Natural killer cell treated with Interleukin-12 subunit alpha and Interleukin-12 subunit beta and Interleukin-15 and Interleukin-18, amount 100 ng/mL, for 72 hours (primary cell): ENCODE data around the gene TTLL8. TPM values are rescaled to one million over a fixed set of nuclear protein-coding genes. Genes with fewer than 3 reads are reported as not detected.

ENCODE experiments used
- ATAC-seq, 2 donors: fragments of 150-1000 bp; cut with Tn5 transposase in 1 of 2; sonication (Bioruptor Pico), chemical (Tn5 transposase) in 1 of 2; 2 replicates each; pipeline ENCODE4 v1.10.0; 2021
- DNase-seq: peaks from one replicate; pipeline ENCODE4 v3.0.0; 2022; ENCODE audit warnings: low spot score
- H3K27ac Mint-ChIP-seq, 2 donors: 1 replicate in 1 of 2; 2 replicates in 1 of 2; pipeline ENCODE4 v1.8.0; 2022; ENCODE audit warnings: mixed read lengths in 2 of 2, mild to moderate bottlenecking in 1 of 2, moderate library complexity in 1 of 2
- H3K27me3 Mint-ChIP-seq, 2 donors: 1 replicate in 1 of 2; 2 replicates in 1 of 2; pipeline ENCODE4 v1.8.0; 2022; ENCODE audit warnings: mixed read lengths in 2 of 2
- H3K36me3 Mint-ChIP-seq: one replicate; pipeline ENCODE4 v1.8.0; 2022; ENCODE audit warnings: mixed read lengths
- H3K4me1 Mint-ChIP-seq, 2 donors: 1 replicate in 1 of 2; 2 replicates in 1 of 2; pipeline ENCODE4 v1.8.0; 2022; ENCODE audit warnings: low read depth in 2 of 2, mixed read lengths in 2 of 2, mild to moderate bottlenecking in 1 of 2
- H3K4me3 Mint-ChIP-seq: one replicate; pipeline ENCODE4 v1.8.0; 2022; ENCODE audit warnings: mixed read lengths
- H3K9me3 Mint-ChIP-seq: 2 replicates; pipeline ENCODE4 v1.8.0; 2022; ENCODE audit warnings: mixed read lengths
- total RNA-seq, 2 donors: library from RNA; stranded (reverse); gene quantifications; one replicate each; pipeline ENCODE4 v1.2.3, GENCODE V29; 2022

Gene TTLL8
- total RNA-seq, 2 donors from 2014 or later = not detected

GRCh38 chr22:50048836-50049235 is 9.3 kb downstream of the TTLL8 start:
- Mint-ChIP-seq H3K36me3 (no peaks in the 10 kb centered on the region), H3K9me3 (no peaks in the 10 kb centered on the region), H3K4me3 (no peak overlapping the region), H3K4me1 (peaks cover 4 to 7% of the 10 kb centered on the region in 2 donors), H3K27me3 (peaks cover 0 to under 1% of the 10 kb centered on the region in 2 donors), H3K27ac (no peak overlapping the region)
- peak; percentile 29 for DNase-seq
- ATAC-seq = no peak

GRCh38 chr22:50048061-50048765 is 9.9 kb downstream of the TTLL8 start:
- H3K4me3 Mint-ChIP-seq = no peak overlapping the region
- DNase-seq (peak; percentile 15), ATAC-seq (no peak)
- H3K9me3 Mint-ChIP-seq = no peaks in the 10 kb centered on the region
- H3K27me3 Mint-ChIP-seq = peaks cover 4 to 7% of the 10 kb centered on the region in 2 donors
- H3K27ac Mint-ChIP-seq = no peak overlapping the region
- peaks cover 4 to 11% of the 10 kb centered on the region in 2 donors for H3K4me1 Mint-ChIP-seq
- H3K36me3 Mint-ChIP-seq = no peaks in the 10 kb centered on the region

GRCh38 chr22:50047346-50047745 is 10.8 kb downstream of the TTLL8 start:
- DNase-seq = peak; percentile 62
- ATAC-seq = no peak
- Mint-ChIP-seq H3K27me3 (peaks cover 13 to 14% of the 10 kb centered on the region in 2 donors), H3K9me3 (no peaks in the 10 kb centered on the region), H3K4me3 (no peak overlapping the region), H3K36me3 (no peaks in the 10 kb centered on the region), H3K27ac (no peak overlapping the region), H3K4me1 (peaks cover 4 to 11% of the 10 kb centered on the region in 2 donors)

GRCh38 chr22:50046481-50047245 is 11.4 kb downstream of the TTLL8 start:
- H3K27ac Mint-ChIP-seq = no peak overlapping the region
- H3K36me3 Mint-ChIP-seq = no peaks in the 10 kb centered on the region
- DNase-seq (no peak), ATAC-seq (no peak)
- H3K4me3 Mint-ChIP-seq = no peak overlapping the region
- no peaks in the 10 kb centered on the region for H3K9me3 Mint-ChIP-seq
- H3K4me1 Mint-ChIP-seq = peaks cover 4 to 11% of the 10 kb centered on the region in 2 donors
- H3K27me3 Mint-ChIP-seq = peaks cover 14 to 18% of the 10 kb centered on the region in 2 donors

GRCh38 chr22:50046019-50046415 is 12.1 kb downstream of the TTLL8 start:
- Mint-ChIP-seq H3K9me3 (no peaks in the 10 kb centered on the region), H3K4me3 (no peak overlapping the region), H3K27ac (no peak overlapping the region), H3K4me1 (peaks cover 4 to 11% of the 10 kb centered on the region in 2 donors), H3K27me3 (peaks cover 14 to 18% of the 10 kb centered on the region in 2 donors), H3K36me3 (no peaks in the 10 kb centered on the region)
- DNase-seq (no peak), ATAC-seq (no peak)

GRCh38 chr22:50045211-50046018 is 12.7 kb downstream of the TTLL8 start:
- no peak for DNase-seq
- H3K27me3 Mint-ChIP-seq = peaks cover 14 to 18% of the 10 kb centered on the region in 2 donors
- H3K36me3 Mint-ChIP-seq = no peaks in the 10 kb centered on the region
- peaks cover 4 to 11% of the 10 kb centered on the region in 2 donors for H3K4me1 Mint-ChIP-seq
- no peaks in the 10 kb centered on the region for H3K9me3 Mint-ChIP-seq
- H3K4me3 Mint-ChIP-seq = no peak overlapping the region
- H3K27ac Mint-ChIP-seq = no peak overlapping the region
- peak in 1 of 2 donors; percentile 16 for ATAC-seq

- no peak overlapping the region for H3K4me3 Mint-ChIP-seq
- peak; percentile 22 to 56 for ATAC-seq
- no peaks in the 10 kb centered on the region for H3K9me3 Mint-ChIP-seq
- H3K4me1 Mint-ChIP-seq = peaks cover 4 to 11% of the 10 kb centered on the region in 2 donors
- DNase-seq = peak; percentile 45
- H3K36me3 Mint-ChIP-seq = no peaks in the 10 kb centered on the region
- H3K27ac Mint-ChIP-seq = no peak overlapping the region
- H3K27me3 Mint-ChIP-seq = peaks cover 14 to 18% of the 10 kb centered on the region in 2 donors
Measured at GRCh38 chr22:50044485-50045118, 13.5 kb downstream of the TTLL8 start.

GRCh38 chr22:50041361-50042065 is 16.6 kb downstream of the TTLL8 start:
- Mint-ChIP-seq H3K4me3 (no peak overlapping the region), H3K36me3 (no peaks in the 10 kb centered on the region), H3K9me3 (no peaks in the 10 kb centered on the region), H3K27me3 (peaks cover 14 to 18% of the 10 kb centered on the region in 2 donors), H3K27ac (no peak overlapping the region), H3K4me1 (peaks cover 4 to 11% of the 10 kb centered on the region in 2 donors)
- DNase-seq (peak; percentile 57), ATAC-seq (no peak)

- Mint-ChIP-seq H3K9me3 (no peaks in the 10 kb centered on the region), H3K36me3 (no peaks in the 10 kb centered on the region), H3K27me3 (peaks cover 14 to 18% of the 10 kb centered on the region in 2 donors), H3K27ac (no peak overlapping the region), H3K4me1 (peaks cover 4 to 11% of the 10 kb centered on the region in 2 donors), H3K4me3 (no peak overlapping the region)
- DNase-seq (no peak), ATAC-seq (no peak)
Measured at GRCh38 chr22:50040717-50041116, 17.4 kb downstream of the TTLL8 start.

- Mint-ChIP-seq H3K27ac (no peak overlapping the region), H3K36me3 (no peaks in the 10 kb centered on the region), H3K4me1 (peaks cover 4 to 11% of the 10 kb centered on the region in 2 donors), H3K27me3 (peaks cover 14 to 18% of the 10 kb centered on the region in 2 donors), H3K4me3 (no peak overlapping the region), H3K9me3 (no peaks in the 10 kb centered on the region)
- ATAC-seq (no peak), DNase-seq (peak; percentile 31)
Measured at GRCh38 chr22:50039669-50040443, 18.2 kb downstream of the TTLL8 start.

- peak; percentile 56 for DNase-seq
- Mint-ChIP-seq H3K4me3 (no peak overlapping the region), H3K9me3 (no peaks in the 10 kb centered on the region), H3K4me1 (peaks cover 0 to 3% of the 10 kb centered on the region in 2 donors), H3K27me3 (no peaks in the 10 kb centered on the region), H3K27ac (no peak overlapping the region), H3K36me3 (no peaks in the 10 kb centered on the region)
- ATAC-seq = no peak
Measured at GRCh38 chr22:50035976-50036724, 21.9 kb downstream of the TTLL8 start.
